ENCODE measurements around the gene POP7.

DNA sequence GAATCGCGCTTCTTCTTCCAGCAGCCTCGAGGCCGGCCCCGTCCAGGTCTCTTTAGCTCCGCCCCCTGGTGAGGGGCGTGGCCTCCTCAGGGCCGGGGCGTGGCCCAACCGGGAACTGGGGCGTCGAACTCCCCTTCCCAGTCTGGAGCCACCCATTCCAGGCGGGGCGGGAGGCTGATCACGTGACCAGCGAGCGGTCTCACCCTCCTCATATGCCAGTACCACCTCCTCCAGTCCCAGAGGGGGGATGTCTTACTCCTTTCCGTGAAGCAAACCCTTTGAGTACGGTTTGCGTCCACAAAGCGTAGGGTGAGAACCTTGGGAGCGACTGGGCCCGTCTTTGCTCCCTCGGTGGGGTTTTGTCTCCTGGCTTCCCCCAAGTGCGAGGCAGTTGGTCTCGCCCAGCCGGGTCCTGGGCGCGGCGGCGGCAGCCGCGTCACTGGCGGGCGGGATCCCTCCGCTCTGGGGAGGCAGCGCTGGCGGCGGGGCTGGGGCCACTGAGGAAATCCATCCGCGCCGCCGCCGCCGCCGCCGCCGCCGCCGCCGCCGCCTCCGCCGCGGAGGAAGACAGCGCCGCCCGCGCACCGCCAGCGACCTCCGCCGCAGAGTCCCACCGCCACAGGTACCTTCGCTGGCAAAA lies 32.5 kb upstream of the POP7 start, which contains the start of gene GNB2:
- TF ChIP-seq, protein P1, sequence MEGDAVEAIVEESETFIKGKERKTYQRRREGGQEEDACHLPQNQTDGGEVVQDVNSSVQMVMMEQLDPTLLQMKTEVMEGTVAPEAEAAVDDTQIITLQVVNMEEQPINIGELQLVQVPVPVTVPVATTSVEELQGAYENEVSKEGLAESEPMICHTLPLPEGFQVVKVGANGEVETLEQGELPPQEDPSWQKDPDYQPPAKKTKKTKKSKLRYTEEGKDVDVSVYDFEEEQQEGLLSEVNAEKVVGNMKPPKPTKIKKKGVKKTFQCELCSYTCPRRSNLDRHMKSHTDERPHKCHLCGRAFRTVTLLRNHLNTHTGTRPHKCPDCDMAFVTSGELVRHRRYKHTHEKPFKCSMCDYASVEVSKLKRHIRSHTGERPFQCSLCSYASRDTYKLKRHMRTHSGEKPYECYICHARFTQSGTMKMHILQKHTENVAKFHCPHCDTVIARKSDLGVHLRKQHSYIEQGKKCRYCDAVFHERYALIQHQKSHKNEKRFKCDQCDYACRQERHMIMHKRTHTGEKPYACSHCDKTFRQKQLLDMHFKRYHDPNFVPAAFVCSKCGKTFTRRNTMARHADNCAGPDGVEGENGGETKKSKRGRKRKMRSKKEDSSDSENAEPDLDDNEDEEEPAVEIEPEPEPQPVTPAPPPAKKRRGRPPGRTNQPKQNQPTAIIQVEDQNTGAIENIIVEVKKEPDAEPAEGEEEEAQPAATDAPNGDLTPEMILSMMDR (IDR thresholded peaks at IDR 0.05): no peak
- peak; percentile 34 to 77 for TF ChIP-seq POLR2A (IDR thresholded peaks at IDR 0.05)
